K562 (cell line): Measurements from ENCODE around the gene DNAJC12. TPM values are rescaled to one million over a fixed set of nuclear protein-coding genes. Genes with fewer than 3 reads are reported as not detected.

Experiments
- BACH1 ChIP-seq: fragments of 200-800 bp; sonication (Bioruptor generic); IDR thresholded peaks from 2 replicates; pipeline ENCODE4 v1.6.1; 2016; ENCODE audit warnings: missing genetic modification characterization, missing compliant biosample characterization
- BCOR ChIP-seq: fragments of 450-650 bp; IDR thresholded peaks from 2 replicates; pipeline ENCODE4 v1.6.1; 2016
- ETV5 ChIP-seq: sonication (generic); formaldehyde crosslinking; IDR thresholded peaks from 2 replicates; pipeline ENCODE4 v1.4.0; 2020; ENCODE audit warnings: low read depth, mild to moderate bottlenecking, missing genetic modification reagents
- HIVEP1 ChIP-seq: fragments of 250-450 bp; sonication (Bioruptor Pico); IDR thresholded peaks from 2 replicates; pipeline ENCODE4 v1.4.0; 2020; ENCODE audit warnings: mild to moderate bottlenecking
- HNRNPH1 ChIP-seq: fragments of 200-400 bp; formaldehyde crosslinking; optimal IDR thresholded peaks from 2 replicates; pipeline ENCODE3; 2017; ENCODE audit warnings: low read depth, mild to moderate bottlenecking, low read length, moderate library complexity
- RBM25 ChIP-seq: fragments of 200-400 bp; formaldehyde crosslinking; IDR thresholded peaks from 2 replicates; pipeline ENCODE4 v1.6.1; 2018; ENCODE audit warnings: low read length, low read depth, moderate library complexity; ENCODE audit not compliant: severe bottlenecking
- TAL1 ChIP-seq: fragments of 450-650 bp; IDR thresholded peaks from 2 replicates; pipeline ENCODE4 v1.6.1; 2016; ENCODE audit warnings: mild to moderate bottlenecking
- TCF3 ChIP-seq: sonication (generic); formaldehyde crosslinking; IDR thresholded peaks from 2 replicates; pipeline ENCODE4 v1.4.0; 2020; ENCODE audit warnings: mild to moderate bottlenecking, missing genetic modification reagents
- YBX1 ChIP-seq: fragments of 450-650 bp; IDR thresholded peaks from 2 replicates; pipeline ENCODE4 v1.7.1; 2016; ENCODE audit warnings: mild to moderate bottlenecking
- ZNF282 ChIP-seq: sonication (generic); formaldehyde crosslinking; IDR thresholded peaks from 2 replicates; pipeline ENCODE4 v1.8.1; 2023; ENCODE audit warnings: missing genetic modification reagents
- ZNF311 ChIP-seq: fragments of 250-450 bp; sonication (Bioruptor Pico); IDR thresholded peaks from 2 replicates; pipeline ENCODE4 v1.4.0; 2020; ENCODE audit warnings: mild to moderate bottlenecking, moderate library complexity
- polyA plus RNA-seq, 8 experiments: library from polyadenylated mRNA; depleted of rRNA in 4 of 8; stranded (reverse) in 5 of 8; unstranded in 3 of 8; fragments of >200 nt; fragmentation: Nextera tagmentation in 2 of 8; fragmentation: Illumina TruSeq in 1 of 8; extraction: Ambion mirVana in 2 of 8; extraction: Trizol in 1 of 8; gene quantifications; 2 replicates each; pipeline versions ENCODE4 v1.2.1 to v1.2.3, GENCODE V29; 2011 to 2014; ENCODE audit warnings: inconsistent platforms in 1 of 8, missing spikeins in 1 of 8
- total RNA-seq, 7 experiments: library from RNA; depleted of rRNA in 6 of 7; stranded (reverse); fragments of >200 nt in 6 of 7; fragmentation: Illumina TruSeq in 2 of 7; extraction: Trizol in 2 of 7; gene quantifications; 2 replicates each; pipeline versions ENCODE4 v1.2.1 to v1.2.3, GENCODE V29; 2011 to 2021; ENCODE audit warnings: low replicate concordance in 1 of 7
- TF ChIP-seq, protein P1 (sequence below): fragments of 200-800 bp; sonication (Bioruptor generic); IDR thresholded peaks from 2 replicates; pipeline ENCODE4 v1.6.1; 2016; ENCODE audit warnings: missing genetic modification characterization, missing compliant biosample characterization
- TF ChIP-seq, protein P2 (sequence below): sonication (generic); formaldehyde crosslinking; IDR thresholded peaks from 2 replicates; pipeline ENCODE4 v1.8.0; 2022; ENCODE audit warnings: mild to moderate bottlenecking, missing genetic modification reagents
- TF ChIP-seq, protein P3 (sequence below): sonication (generic); formaldehyde crosslinking; IDR thresholded peaks from 2 replicates; pipeline ENCODE4 v1.8.0; 2022; ENCODE audit warnings: missing genetic modification reagents, mild to moderate bottlenecking, borderline replicate concordance
- TF ChIP-seq, protein P4 (sequence below): fragments of 450-650 bp; IDR thresholded peaks from 2 replicates; pipeline ENCODE4 v1.6.1; 2016; ENCODE audit warnings: borderline replicate concordance
- TF ChIP-seq, protein P5 (sequence below): fragments of 150-350 bp; IDR thresholded peaks from 2 replicates; pipeline ENCODE4 v1.6.1; 2014; ENCODE audit warnings: low read depth, mild to moderate bottlenecking, low read length, borderline replicate concordance

Gene DNAJC12
- total and polyA plus RNA-seq, 9 of the 15 experiments (the other 6 are each of a cell fraction or from before 2014, with no cell fraction given) = 7.4 to 95.9 (median 68.5) TPM

DNA sequence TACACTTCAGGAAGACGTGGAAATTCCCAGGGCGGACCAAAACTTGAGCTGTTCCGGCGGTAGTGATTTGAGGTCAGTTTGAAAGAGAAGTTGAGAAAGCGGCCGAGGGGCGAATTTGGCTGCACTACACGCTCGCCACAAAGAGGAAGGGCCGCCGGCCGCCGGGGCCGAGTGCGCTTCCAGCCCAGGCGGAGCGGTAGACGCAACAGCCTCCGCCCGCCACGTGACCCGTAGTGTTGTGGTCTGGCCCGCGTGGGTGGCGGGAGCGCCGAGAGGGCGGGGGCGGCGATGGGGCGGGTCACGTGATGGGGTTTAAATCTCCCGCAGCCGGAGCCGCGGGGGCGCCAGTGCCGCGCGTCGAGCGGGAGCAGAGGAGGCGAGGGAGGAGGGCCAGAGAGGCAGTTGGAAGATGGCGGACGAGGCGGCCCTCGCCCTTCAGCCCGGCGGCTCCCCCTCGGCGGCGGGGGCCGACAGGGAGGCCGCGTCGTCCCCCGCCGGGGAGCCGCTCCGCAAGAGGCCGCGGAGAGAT, 46.4 kb upstream of the DNAJC12 start, which contains the start of gene SIRT1 (continued):
- TF ChIP-seq, protein P1, sequence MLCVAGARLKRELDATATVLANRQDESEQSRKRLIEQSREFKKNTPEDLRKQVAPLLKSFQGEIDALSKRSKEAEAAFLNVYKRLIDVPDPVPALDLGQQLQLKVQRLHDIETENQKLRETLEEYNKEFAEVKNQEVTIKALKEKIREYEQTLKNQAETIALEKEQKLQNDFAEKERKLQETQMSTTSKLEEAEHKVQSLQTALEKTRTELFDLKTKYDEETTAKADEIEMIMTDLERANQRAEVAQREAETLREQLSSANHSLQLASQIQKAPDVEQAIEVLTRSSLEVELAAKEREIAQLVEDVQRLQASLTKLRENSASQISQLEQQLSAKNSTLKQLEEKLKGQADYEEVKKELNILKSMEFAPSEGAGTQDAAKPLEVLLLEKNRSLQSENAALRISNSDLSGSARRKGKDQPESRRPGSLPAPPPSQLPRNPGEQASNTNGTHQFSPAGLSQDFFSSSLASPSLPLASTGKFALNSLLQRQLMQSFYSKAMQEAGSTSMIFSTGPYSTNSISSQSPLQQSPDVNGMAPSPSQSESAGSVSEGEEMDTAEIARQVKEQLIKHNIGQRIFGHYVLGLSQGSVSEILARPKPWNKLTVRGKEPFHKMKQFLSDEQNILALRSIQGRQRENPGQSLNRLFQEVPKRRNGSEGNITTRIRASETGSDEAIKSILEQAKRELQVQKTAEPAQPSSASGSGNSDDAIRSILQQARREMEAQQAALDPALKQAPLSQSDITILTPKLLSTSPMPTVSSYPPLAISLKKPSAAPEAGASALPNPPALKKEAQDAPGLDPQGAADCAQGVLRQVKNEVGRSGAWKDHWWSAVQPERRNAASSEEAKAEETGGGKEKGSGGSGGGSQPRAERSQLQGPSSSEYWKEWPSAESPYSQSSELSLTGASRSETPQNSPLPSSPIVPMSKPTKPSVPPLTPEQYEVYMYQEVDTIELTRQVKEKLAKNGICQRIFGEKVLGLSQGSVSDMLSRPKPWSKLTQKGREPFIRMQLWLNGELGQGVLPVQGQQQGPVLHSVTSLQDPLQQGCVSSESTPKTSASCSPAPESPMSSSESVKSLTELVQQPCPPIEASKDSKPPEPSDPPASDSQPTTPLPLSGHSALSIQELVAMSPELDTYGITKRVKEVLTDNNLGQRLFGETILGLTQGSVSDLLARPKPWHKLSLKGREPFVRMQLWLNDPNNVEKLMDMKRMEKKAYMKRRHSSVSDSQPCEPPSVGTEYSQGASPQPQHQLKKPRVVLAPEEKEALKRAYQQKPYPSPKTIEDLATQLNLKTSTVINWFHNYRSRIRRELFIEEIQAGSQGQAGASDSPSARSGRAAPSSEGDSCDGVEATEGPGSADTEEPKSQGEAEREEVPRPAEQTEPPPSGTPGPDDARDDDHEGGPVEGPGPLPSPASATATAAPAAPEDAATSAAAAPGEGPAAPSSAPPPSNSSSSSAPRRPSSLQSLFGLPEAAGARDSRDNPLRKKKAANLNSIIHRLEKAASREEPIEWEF (CRISPR knock-in tag) = no peak
- no peak for TF ChIP-seq RBM25
- peak; percentile 82 for TF ChIP-seq BCOR
- no peak for TF ChIP-seq YBX1
- TF ChIP-seq, protein P2, sequence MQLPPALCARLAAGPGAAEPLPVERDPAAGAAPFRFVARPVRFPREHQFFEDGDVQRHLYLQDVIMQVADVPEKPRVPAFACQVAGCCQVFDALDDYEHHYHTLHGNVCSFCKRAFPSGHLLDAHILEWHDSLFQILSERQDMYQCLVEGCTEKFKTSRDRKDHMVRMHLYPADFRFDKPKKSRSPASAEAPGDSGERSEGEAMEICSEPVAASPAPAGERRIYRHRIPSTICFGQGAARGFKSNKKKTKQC (CRISPR knock-in tag) = peak; percentile 77
- peak; percentile 25; the same call in 1 of the 2 replicates for TF ChIP-seq ETV5 (CRISPR knock-in tag)
- TF ChIP-seq, protein P3, sequence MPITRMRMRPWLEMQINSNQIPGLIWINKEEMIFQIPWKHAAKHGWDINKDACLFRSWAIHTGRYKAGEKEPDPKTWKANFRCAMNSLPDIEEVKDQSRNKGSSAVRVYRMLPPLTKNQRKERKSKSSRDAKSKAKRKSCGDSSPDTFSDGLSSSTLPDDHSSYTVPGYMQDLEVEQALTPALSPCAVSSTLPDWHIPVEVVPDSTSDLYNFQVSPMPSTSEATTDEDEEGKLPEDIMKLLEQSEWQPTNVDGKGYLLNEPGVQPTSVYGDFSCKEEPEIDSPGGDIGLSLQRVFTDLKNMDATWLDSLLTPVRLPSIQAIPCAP (CRISPR knock-in tag) = no peak
- TF ChIP-seq BACH1 (tag) = no peak
- peak; percentile 46 for TF ChIP-seq TCF3 (CRISPR knock-in tag)
- TF ChIP-seq ZNF282 (CRISPR knock-in tag) = no peak
- 0 out of 2 replicates have a peak, but pooled peaks have one; percentile 42 for TF ChIP-seq HIVEP1 (CRISPR knock-in tag)
- TF ChIP-seq, protein P4, sequence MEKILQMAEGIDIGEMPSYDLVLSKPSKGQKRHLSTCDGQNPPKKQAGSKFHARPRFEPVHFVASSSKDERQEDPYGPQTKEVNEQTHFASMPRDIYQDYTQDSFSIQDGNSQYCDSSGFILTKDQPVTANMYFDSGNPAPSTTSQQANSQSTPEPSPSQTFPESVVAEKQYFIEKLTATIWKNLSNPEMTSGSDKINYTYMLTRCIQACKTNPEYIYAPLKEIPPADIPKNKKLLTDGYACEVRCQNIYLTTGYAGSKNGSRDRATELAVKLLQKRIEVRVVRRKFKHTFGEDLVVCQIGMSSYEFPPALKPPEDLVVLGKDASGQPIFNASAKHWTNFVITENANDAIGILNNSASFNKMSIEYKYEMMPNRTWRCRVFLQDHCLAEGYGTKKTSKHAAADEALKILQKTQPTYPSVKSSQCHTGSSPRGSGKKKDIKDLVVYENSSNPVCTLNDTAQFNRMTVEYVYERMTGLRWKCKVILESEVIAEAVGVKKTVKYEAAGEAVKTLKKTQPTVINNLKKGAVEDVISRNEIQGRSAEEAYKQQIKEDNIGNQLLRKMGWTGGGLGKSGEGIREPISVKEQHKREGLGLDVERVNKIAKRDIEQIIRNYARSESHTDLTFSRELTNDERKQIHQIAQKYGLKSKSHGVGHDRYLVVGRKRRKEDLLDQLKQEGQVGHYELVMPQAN = peak; percentile 69
- TF ChIP-seq, protein P5, sequence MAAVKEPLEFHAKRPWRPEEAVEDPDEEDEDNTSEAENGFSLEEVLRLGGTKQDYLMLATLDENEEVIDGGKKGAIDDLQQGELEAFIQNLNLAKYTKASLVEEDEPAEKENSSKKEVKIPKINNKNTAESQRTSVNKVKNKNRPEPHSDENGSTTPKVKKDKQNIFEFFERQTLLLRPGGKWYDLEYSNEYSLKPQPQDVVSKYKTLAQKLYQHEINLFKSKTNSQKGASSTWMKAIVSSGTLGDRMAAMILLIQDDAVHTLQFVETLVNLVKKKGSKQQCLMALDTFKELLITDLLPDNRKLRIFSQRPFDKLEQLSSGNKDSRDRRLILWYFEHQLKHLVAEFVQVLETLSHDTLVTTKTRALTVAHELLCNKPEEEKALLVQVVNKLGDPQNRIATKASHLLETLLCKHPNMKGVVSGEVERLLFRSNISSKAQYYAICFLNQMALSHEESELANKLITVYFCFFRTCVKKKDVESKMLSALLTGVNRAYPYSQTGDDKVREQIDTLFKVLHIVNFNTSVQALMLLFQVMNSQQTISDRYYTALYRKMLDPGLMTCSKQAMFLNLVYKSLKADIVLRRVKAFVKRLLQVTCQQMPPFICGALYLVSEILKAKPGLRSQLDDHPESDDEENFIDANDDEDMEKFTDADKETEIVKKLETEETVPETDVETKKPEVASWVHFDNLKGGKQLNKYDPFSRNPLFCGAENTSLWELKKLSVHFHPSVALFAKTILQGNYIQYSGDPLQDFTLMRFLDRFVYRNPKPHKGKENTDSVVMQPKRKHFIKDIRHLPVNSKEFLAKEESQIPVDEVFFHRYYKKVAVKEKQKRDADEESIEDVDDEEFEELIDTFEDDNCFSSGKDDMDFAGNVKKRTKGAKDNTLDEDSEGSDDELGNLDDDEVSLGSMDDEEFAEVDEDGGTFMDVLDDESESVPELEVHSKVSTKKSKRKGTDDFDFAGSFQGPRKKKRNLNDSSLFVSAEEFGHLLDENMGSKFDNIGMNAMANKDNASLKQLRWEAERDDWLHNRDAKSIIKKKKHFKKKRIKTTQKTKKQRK = no peak
- TF ChIP-seq ZNF311 (CRISPR knock-in tag) = no peak
- no peak for TF ChIP-seq HNRNPH1
- TF ChIP-seq TAL1 = no peak
